Activated T-cell treated with anti-CD3 and anti-CD28 coated beads, Interleukin-2, amount 50 U/mL, for 72 hours (primary cell): ENCODE measurements around the gene THRA. TPM values are rescaled to one million over a fixed set of nuclear protein-coding genes. Genes with fewer than 3 reads are reported as not detected.

ENCODE experiments used
- ATAC-seq, 2 donors: fragments of 150-1000 bp; cut with Tn5 transposase; replicated peaks in 1 of 2; 2 replicates each; pipeline ENCODE4 v1.10.0; 2021; ENCODE audit warnings: moderate library complexity in 2 of 2, mild to moderate bottlenecking in 1 of 2
- DNase-seq, 2 donors: peaks; one replicate each; pipeline ENCODE4 v3.0.0; 2021 to 2022; ENCODE audit warnings: mixed read lengths in 1 of 2
- H3K27ac Mint-ChIP-seq: one replicate; pipeline ENCODE4 v1.8.0; 2022; ENCODE audit warnings: mild to moderate bottlenecking, moderate library complexity, mixed read lengths
- H3K27me3 Mint-ChIP-seq: one replicate; pipeline ENCODE4 v1.8.0; 2022; ENCODE audit warnings: low read depth, mixed read lengths
- H3K36me3 Mint-ChIP-seq, 2 donors: one replicate each; pipeline ENCODE4 v1.8.0; 2022; ENCODE audit warnings: mixed read lengths in 2 of 2, mild to moderate bottlenecking in 1 of 2; ENCODE audit not compliant: insufficient read depth in 2 of 2
- H3K4me1 Mint-ChIP-seq: one replicate; pipeline ENCODE4 v1.8.0; 2022; ENCODE audit warnings: low read depth, mixed read lengths
- H3K4me3 Mint-ChIP-seq, 2 donors: one replicate each; pipeline ENCODE4 v1.8.0; 2022; ENCODE audit warnings: mild to moderate bottlenecking in 2 of 2, mixed read lengths in 2 of 2, moderate library complexity in 2 of 2
- H3K9me3 Mint-ChIP-seq, 2 donors: one replicate each; pipeline ENCODE4 v1.8.0; 2022; ENCODE audit warnings: mixed read lengths in 2 of 2
- total RNA-seq, 2 donors: library from RNA; stranded (reverse); gene quantifications; one replicate each; pipeline ENCODE4 v1.2.3, GENCODE V29; 2022

Gene THRA
- 10 to 100 TPM; 12.2 to 14.7 TPM for total RNA-seq

- H3K27ac Mint-ChIP-seq, result peak within 1 kb of the TSS; percentile 3
- peak; percentile 87 to 92 for ATAC-seq
- peaks cover 38% of the 10 kb centered on the region for H3K4me1 Mint-ChIP-seq
- peak within 1 kb of the TSS; percentile 79 to 89 for H3K4me3 Mint-ChIP-seq
- no peaks in the 10 kb centered on the region for H3K27me3 Mint-ChIP-seq
- DNase-seq, result peak; percentile 76 to 81
- H3K36me3 Mint-ChIP-seq, result peaks cover 1% of the 10 kb centered on the region in 2 donors
- H3K9me3 Mint-ChIP-seq, result no peaks in the 10 kb centered on the region
Measured at GRCh38 chr17:40062329-40063186, at the start of gene THRA. Gene THRA, plus strand, starts transcription at chr17:40062965. Its CDS starts 11,524 bp downstream, at chr17:40074489.

GRCh38 chr17:40014375-40014980, 48.3 kb upstream of the THRA start:
- H3K27me3 Mint-ChIP-seq, result no peaks in the 10 kb centered on the region
- no peak for DNase-seq
- no peak for ATAC-seq
- no peaks in the 10 kb centered on the region for H3K36me3 Mint-ChIP-seq
- H3K4me1 Mint-ChIP-seq, result peaks cover 10% of the 10 kb centered on the region
- no peak overlapping the region for H3K4me3 Mint-ChIP-seq
- H3K27ac Mint-ChIP-seq, result no peak overlapping the region
- H3K9me3 Mint-ChIP-seq, result no peaks in the 10 kb centered on the region

GRCh38 chr17:40015005-40015997, 47.5 kb upstream of the THRA start, which contains the start of gene CSF3:
Gene CSF3, plus strand, starts transcription at chr17:40015440. Its CDS starts 35 bp downstream, at chr17:40015475.
- H3K27me3 Mint-ChIP-seq, result no peaks in the 10 kb centered on the region
- H3K9me3 Mint-ChIP-seq, result no peaks in the 10 kb centered on the region
- H3K36me3 Mint-ChIP-seq, result no peaks in the 10 kb centered on the region
- ATAC-seq (no peak), DNase-seq (no peak)
- H3K4me3 Mint-ChIP-seq, result no peak within 1 kb of the TSS
- no peak within 1 kb of the TSS for H3K27ac Mint-ChIP-seq
- H3K4me1 Mint-ChIP-seq, result peaks cover 10% of the 10 kb centered on the region

GRCh38 chr17:40015998-40016985, 46.5 kb upstream of the THRA start:
- ATAC-seq (no peak), DNase-seq (no peak)
- H3K27me3 Mint-ChIP-seq, result no peaks in the 10 kb centered on the region
- H3K4me3 Mint-ChIP-seq, result no peak overlapping the region
- H3K4me1 Mint-ChIP-seq, result peaks cover 10% of the 10 kb centered on the region
- no peaks in the 10 kb centered on the region for H3K36me3 Mint-ChIP-seq
- no peak overlapping the region for H3K27ac Mint-ChIP-seq
- H3K9me3 Mint-ChIP-seq, result no peaks in the 10 kb centered on the region

GRCh38 chr17:40017422-40018080, 45.2 kb upstream of the THRA start:
- ATAC-seq (no peak), DNase-seq (no peak)
- Mint-ChIP-seq H3K4me1 (peaks cover 10% of the 10 kb centered on the region), H3K4me3 (no peak overlapping the region), H3K27ac (no peak overlapping the region), H3K36me3 (no peaks in the 10 kb centered on the region), H3K9me3 (no peaks in the 10 kb centered on the region), H3K27me3 (no peaks in the 10 kb centered on the region)

GRCh38 chr17:40018211-40019121, 44.3 kb upstream of the THRA start:
- DNase-seq (no peak), ATAC-seq (no peak)
- no peaks in the 10 kb centered on the region for H3K9me3 Mint-ChIP-seq
- peaks cover 6% of the 10 kb centered on the region for H3K4me1 Mint-ChIP-seq
- no peak overlapping the region for H3K27ac Mint-ChIP-seq
- H3K4me3 Mint-ChIP-seq, result no peak overlapping the region
- no peaks in the 10 kb centered on the region for H3K36me3 Mint-ChIP-seq
- no peaks in the 10 kb centered on the region for H3K27me3 Mint-ChIP-seq

GRCh38 chr17:40019140-40019991, 43.4 kb upstream of the THRA start:
- no peaks in the 10 kb centered on the region for H3K4me1 Mint-ChIP-seq
- no peaks in the 10 kb centered on the region for H3K36me3 Mint-ChIP-seq
- no peaks in the 10 kb centered on the region for H3K9me3 Mint-ChIP-seq
- no peaks in the 10 kb centered on the region for H3K27me3 Mint-ChIP-seq
- DNase-seq (no peak), ATAC-seq (no peak)
- no peak overlapping the region for H3K4me3 Mint-ChIP-seq
- no peak overlapping the region for H3K27ac Mint-ChIP-seq

- no peaks in the 10 kb centered on the region for H3K27me3 Mint-ChIP-seq
- no peak overlapping the region for H3K27ac Mint-ChIP-seq
- peaks cover 0 to 3% of the 10 kb centered on the region in 2 donors for H3K36me3 Mint-ChIP-seq
- no peaks in the 10 kb centered on the region for H3K9me3 Mint-ChIP-seq
- no peak for ATAC-seq
- H3K4me1 Mint-ChIP-seq, result peaks cover under 1% of the 10 kb centered on the region
- DNase-seq, result no peak
- no peak overlapping the region for H3K4me3 Mint-ChIP-seq
Measured at GRCh38 chr17:40020146-40020545, 42.6 kb upstream of the THRA start.

GRCh38 chr17:40021451-40021971, 41.3 kb upstream of the THRA start:
- ATAC-seq (no peak), DNase-seq (no peak)
- peaks cover 14% of the 10 kb centered on the region for H3K4me1 Mint-ChIP-seq
- H3K36me3 Mint-ChIP-seq, result peaks cover 4 to 12% of the 10 kb centered on the region in 2 donors
- no peak overlapping the region for H3K27ac Mint-ChIP-seq
- no peak overlapping the region for H3K4me3 Mint-ChIP-seq
- no peaks in the 10 kb centered on the region for H3K9me3 Mint-ChIP-seq
- no peaks in the 10 kb centered on the region for H3K27me3 Mint-ChIP-seq

GRCh38 chr17:40022497-40022896, 40.3 kb upstream of the THRA start:
- H3K4me1 Mint-ChIP-seq, result peaks cover 19% of the 10 kb centered on the region
- H3K27ac Mint-ChIP-seq, result no peak overlapping the region
- ATAC-seq, result no peak
- peaks cover 4 to 12% of the 10 kb centered on the region in 2 donors for H3K36me3 Mint-ChIP-seq
- no peaks in the 10 kb centered on the region for H3K9me3 Mint-ChIP-seq
- no peak overlapping the region for H3K4me3 Mint-ChIP-seq
- no peaks in the 10 kb centered on the region for H3K27me3 Mint-ChIP-seq
- DNase-seq, result no peak
